HepG2 (cell line): ENCODE measurements around the gene TCN2. TPM values are rescaled to one million over a fixed set of nuclear protein-coding genes. Genes with fewer than 3 reads are reported as not detected.

ENCODE experiments used
- FOXC1 ChIP-seq: sonication (generic); formaldehyde crosslinking; IDR thresholded peaks from 2 replicates; pipeline ENCODE4 v1.8.0; 2022; ENCODE audit warnings: mild to moderate bottlenecking, missing genetic modification reagents, borderline replicate concordance
- HOXA7 ChIP-seq: sonication (generic); formaldehyde crosslinking; IDR thresholded peaks from 2 replicates; pipeline ENCODE4 v1.8.1; 2022; ENCODE audit warnings: mild to moderate bottlenecking, missing genetic modification reagents, moderate library complexity
- LRRFIP1 ChIP-seq: sonication (generic); formaldehyde crosslinking; conservative IDR thresholded peaks from 2 replicates; pipeline ENCODE4 v1.4.0; 2020; ENCODE audit warnings: missing genetic modification reagents
- MED13 ChIP-seq: sonication (generic); formaldehyde crosslinking; IDR thresholded peaks from 2 replicates; pipeline ENCODE4 v1.5.0; 2020; ENCODE audit warnings: missing genetic modification reagents
- PAWR ChIP-seq: sonication (generic); formaldehyde crosslinking; IDR thresholded peaks from 2 replicates; pipeline ENCODE4 v1.4.0; 2020; ENCODE audit warnings: missing genetic modification reagents, mild to moderate bottlenecking, borderline replicate concordance
- RNF2 ChIP-seq: fragments of 450-650 bp; conservative IDR thresholded peaks from 2 replicates; pipeline ENCODE4 v1.6.1; 2016; ENCODE audit warnings: low read depth
- SRSF9 ChIP-seq: fragments of 200-400 bp; formaldehyde crosslinking; IDR thresholded peaks from 2 replicates; pipeline ENCODE4 v1.6.1; 2018; ENCODE audit warnings: borderline replicate concordance, mild to moderate bottlenecking, low read depth, low read length; ENCODE audit not compliant: insufficient read depth, poor library complexity, severe bottlenecking
- ZFP41 ChIP-seq: sonication (generic); formaldehyde crosslinking; IDR thresholded peaks from 2 replicates; pipeline ENCODE4 v1.4.0; 2020; ENCODE audit warnings: mild to moderate bottlenecking, missing genetic modification reagents, borderline replicate concordance
- ZNF10 ChIP-seq: sonication (generic); formaldehyde crosslinking; IDR thresholded peaks from 2 replicates; pipeline ENCODE4 v1.4.0; 2020; ENCODE audit warnings: mild to moderate bottlenecking, low read depth, missing genetic modification reagents, borderline replicate concordance
- ZNF687 ChIP-seq: sonication (generic); formaldehyde crosslinking; IDR thresholded peaks from 2 replicates; pipeline ENCODE4 v1.5.1; 2020; ENCODE audit warnings: mild to moderate bottlenecking, missing genetic modification reagents, moderate library complexity
- ZNF772 ChIP-seq: sonication (generic); formaldehyde crosslinking; IDR thresholded peaks from 2 replicates; pipeline ENCODE4 v1.5.0; 2020; ENCODE audit warnings: mild to moderate bottlenecking, missing genetic modification reagents
- polyA plus RNA-seq, 8 experiments: library from polyadenylated mRNA; depleted of rRNA in 3 of 8; stranded (reverse) in 7 of 8; unstranded in 1 of 8; fragments of >200 nt; fragmentation: Illumina TruSeq in 4 of 8; extraction: Trizol in 4 of 8; gene quantifications; 2 replicates each; pipeline versions ENCODE4 v1.2.1 to v1.2.3, GENCODE V29; 2011 to 2016; ENCODE audit warnings: low read depth in 4 of 8, missing spikeins in 1 of 8, mixed read lengths in 1 of 8; ENCODE audit not compliant: insufficient read depth in 1 of 8
- total RNA-seq, 5 experiments: library from RNA; depleted of rRNA; stranded (reverse); fragments of >200 nt; fragmentation: Illumina TruSeq; extraction: Trizol; gene quantifications; 2 replicates each; pipeline ENCODE4 v1.2.3, GENCODE V29; 2016; ENCODE audit warnings: low read depth in 1 of 5
- TF ChIP-seq, protein P1 (sequence below): sonication (generic); formaldehyde crosslinking; IDR thresholded peaks from 2 replicates; pipeline ENCODE4 v1.5.0; 2020; ENCODE audit warnings: missing genetic modification reagents, mild to moderate bottlenecking, borderline replicate concordance
- TF ChIP-seq, protein P2 (sequence below): IDR thresholded peaks from 2 replicates; pipeline ENCODE4 v1.6.1; 2016; ENCODE audit warnings: mild to moderate bottlenecking
- TF ChIP-seq, protein P3 (sequence below): sonication (generic); formaldehyde crosslinking; IDR thresholded peaks from 2 replicates; pipeline ENCODE4 v1.4.0; 2020; ENCODE audit warnings: missing genetic modification reagents
- TF ChIP-seq, protein P4 (sequence below): IDR thresholded peaks from 2 replicates; pipeline ENCODE4 v1.6.1; 2016

The TCN2 gene
- total and polyA plus RNA-seq, 2 of the 13 experiments (the other 11 are each of a cell fraction or from before 2014, with no cell fraction given), result 0.29 to 0.31 TPM

DNA sequence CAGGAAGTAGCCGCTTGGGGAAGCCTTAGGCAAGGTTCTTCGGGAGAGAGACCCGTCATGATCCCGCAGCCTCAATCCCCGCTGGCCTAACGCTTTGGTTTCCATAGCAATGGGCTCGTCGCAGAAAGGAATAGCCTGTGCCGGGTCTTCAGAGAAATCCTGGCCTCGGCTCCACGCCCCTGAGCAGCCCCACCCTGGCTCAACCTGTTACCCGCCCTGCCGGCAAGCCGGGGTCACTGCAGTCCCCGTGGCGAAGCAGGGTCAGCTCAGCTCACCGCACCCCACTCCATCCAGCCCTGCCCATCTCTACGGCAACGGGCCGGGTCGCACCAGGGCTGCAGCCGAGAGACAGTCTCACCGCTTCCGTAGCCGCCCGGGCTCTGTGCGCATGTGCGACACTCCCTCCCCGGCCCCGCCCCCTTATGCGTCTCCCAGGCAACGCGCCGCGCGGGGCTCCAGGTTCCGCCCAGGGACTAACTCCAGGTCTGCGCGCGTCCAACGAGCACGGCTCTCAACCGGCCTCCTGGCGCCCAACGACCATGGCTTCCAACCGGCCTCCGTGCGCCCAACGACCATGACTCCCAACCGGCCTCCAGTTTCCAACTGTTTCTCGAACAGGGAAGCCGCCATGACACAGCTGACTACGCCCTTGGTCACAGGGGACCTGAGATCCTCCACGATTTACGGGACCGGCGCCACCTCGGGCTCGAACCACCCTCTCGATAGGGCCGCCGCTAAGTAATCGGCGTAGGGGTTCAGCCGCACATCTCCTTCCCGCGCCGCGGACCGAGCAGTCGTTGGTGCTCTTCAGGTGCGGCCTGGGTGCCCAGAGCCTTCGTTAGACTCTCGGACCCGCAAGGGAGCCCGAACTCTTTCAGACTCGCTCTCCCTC is 60.8 kb downstream of the TCN2 start, which contains the start of gene DUSP18 (continued):
- TF ChIP-seq, protein P1, sequence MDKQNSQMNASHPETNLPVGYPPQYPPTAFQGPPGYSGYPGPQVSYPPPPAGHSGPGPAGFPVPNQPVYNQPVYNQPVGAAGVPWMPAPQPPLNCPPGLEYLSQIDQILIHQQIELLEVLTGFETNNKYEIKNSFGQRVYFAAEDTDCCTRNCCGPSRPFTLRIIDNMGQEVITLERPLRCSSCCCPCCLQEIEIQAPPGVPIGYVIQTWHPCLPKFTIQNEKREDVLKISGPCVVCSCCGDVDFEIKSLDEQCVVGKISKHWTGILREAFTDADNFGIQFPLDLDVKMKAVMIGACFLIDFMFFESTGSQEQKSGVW, result no peak
- TF ChIP-seq MED13 (CRISPR knock-in tag), result no peak
- peak; percentile 83 for TF ChIP-seq ZNF687 (CRISPR knock-in tag)
- no peak for TF ChIP-seq SRSF9
- TF ChIP-seq PAWR (CRISPR knock-in tag), result no peak
- TF ChIP-seq ZNF772 (CRISPR knock-in tag), result no peak
- TF ChIP-seq HOXA7, result no peak
- TF ChIP-seq ZNF10 (CRISPR knock-in tag), result no peak
- TF ChIP-seq FOXC1 (CRISPR knock-in tag), result no peak
- TF ChIP-seq, protein P2, sequence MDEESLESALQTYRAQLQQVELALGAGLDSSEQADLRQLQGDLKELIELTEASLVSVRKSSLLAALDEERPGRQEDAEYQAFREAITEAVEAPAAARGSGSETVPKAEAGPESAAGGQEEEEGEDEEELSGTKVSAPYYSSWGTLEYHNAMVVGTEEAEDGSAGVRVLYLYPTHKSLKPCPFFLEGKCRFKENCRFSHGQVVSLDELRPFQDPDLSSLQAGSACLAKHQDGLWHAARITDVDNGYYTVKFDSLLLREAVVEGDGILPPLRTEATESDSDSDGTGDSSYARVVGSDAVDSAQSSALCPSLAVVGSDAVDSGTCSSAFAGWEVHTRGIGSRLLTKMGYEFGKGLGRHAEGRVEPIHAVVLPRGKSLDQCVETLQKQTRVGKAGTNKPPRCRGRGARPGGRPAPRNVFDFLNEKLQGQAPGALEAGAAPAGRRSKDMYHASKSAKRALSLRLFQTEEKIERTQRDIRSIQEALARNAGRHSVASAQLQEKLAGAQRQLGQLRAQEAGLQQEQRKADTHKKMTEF (CRISPR knock-in tag), result no peak; the same call in 1 of the 2 replicates
- no peak for TF ChIP-seq LRRFIP1
- TF ChIP-seq, protein P3, sequence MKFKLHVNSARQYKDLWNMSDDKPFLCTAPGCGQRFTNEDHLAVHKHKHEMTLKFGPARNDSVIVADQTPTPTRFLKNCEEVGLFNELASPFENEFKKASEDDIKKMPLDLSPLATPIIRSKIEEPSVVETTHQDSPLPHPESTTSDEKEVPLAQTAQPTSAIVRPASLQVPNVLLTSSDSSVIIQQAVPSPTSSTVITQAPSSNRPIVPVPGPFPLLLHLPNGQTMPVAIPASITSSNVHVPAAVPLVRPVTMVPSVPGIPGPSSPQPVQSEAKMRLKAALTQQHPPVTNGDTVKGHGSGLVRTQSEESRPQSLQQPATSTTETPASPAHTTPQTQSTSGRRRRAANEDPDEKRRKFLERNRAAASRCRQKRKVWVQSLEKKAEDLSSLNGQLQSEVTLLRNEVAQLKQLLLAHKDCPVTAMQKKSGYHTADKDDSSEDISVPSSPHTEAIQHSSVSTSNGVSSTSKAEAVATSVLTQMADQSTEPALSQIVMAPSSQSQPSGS (CRISPR knock-in tag), result no peak
- TF ChIP-seq, protein P4, sequence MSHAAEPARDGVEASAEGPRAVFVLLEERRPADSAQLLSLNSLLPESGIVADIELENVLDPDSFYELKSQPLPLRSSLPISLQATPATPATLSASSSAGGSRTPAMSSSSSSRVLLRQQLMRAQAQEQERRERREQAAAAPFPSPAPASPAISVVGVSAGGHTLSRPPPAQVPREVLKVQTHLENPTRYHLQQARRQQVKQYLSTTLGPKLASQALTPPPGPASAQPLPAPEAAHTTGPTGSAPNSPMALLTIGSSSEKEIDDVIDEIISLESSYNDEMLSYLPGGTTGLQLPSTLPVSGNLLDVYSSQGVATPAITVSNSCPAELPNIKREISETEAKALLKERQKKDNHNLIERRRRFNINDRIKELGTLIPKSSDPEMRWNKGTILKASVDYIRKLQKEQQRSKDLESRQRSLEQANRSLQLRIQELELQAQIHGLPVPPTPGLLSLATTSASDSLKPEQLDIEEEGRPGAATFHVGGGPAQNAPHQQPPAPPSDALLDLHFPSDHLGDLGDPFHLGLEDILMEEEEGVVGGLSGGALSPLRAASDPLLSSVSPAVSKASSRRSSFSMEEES (CRISPR knock-in tag), result 0 out of 2 replicates have a peak, but pooled peaks have one; percentile 11
- TF ChIP-seq RNF2, result peak; percentile 91
- peak; percentile 57; the same call in 1 of the 2 replicates for TF ChIP-seq ZFP41 (CRISPR knock-in tag)
